HEK293 (cell line): Measurements from ENCODE around the gene PBX3.

Experiments
- CTCF ChIA-PET: fragments of 350-600 bp; formaldehyde crosslinking; extraction: SDS; loops from one replicate; lab custom pipeline; 2021; ENCODE audit warnings: antibody characterized with exemption; lab: Yijun Ruan, JAX
- POLR2A ChIA-PET: fragments of 300-600 bp; formaldehyde crosslinking; extraction: SDS; loops from one replicate; lab custom pipeline; 2020; ENCODE audit warnings: antibody characterized with exemption, inconsistent platforms; lab: Yijun Ruan, JAX
- H3K27ac ChIP-seq: fragments of 200-500 bp; sonication (Bioruptor generic); 2 replicates; pipeline ENCODE4 v1.5.1; 2014; ENCODE audit warnings: low read depth, low read length, control low read depth, inconsistent platforms; ENCODE audit errors: extremely low read depth
- H3K36me3 ChIP-seq, 2 experiments: fragments of 200-500 bp in 1 of 2; sonication (Bioruptor generic) in 1 of 2; 1 replicate in 1 of 2; 2 replicates in 1 of 2; pipeline ENCODE4 v1.5.1; 2014 to 2017; ENCODE audit warnings: inconsistent platforms in 2 of 2, low read length in 2 of 2; ENCODE audit not compliant: control insufficient read depth in 2 of 2, insufficient read depth in 1 of 2
- H3K4me1 ChIP-seq: fragments of 200-500 bp; sonication (Bioruptor generic); 2 replicates; pipeline ENCODE4 v1.5.1; 2014; ENCODE audit warnings: mild to moderate bottlenecking, low read length, inconsistent platforms; ENCODE audit not compliant: control insufficient read depth, insufficient read depth
- H3K4me3 ChIP-seq: 2 replicates; pipeline ENCODE4 v1.5.1; 2011; ENCODE audit warnings: low read depth, mild to moderate bottlenecking, control low read depth, low read length, moderate library complexity
- H3K9me3 ChIP-seq: fragments of 200-500 bp; sonication (Bioruptor generic); 2 replicates; pipeline ENCODE4 v1.5.1; 2014; ENCODE audit warnings: low read depth, low read length, inconsistent platforms; ENCODE audit not compliant: control insufficient read depth, insufficient read depth
- EGR2 ChIP-seq: fragments of 450-650 bp; formaldehyde crosslinking; IDR thresholded peaks from 2 replicates; pipeline ENCODE4 v1.5.1; 2016; ENCODE audit warnings: low read depth, missing biosample characterization, missing genetic modification characterization
- FEZF1 ChIP-seq: fragments of 450-650 bp; formaldehyde crosslinking; IDR thresholded peaks from 2 replicates; pipeline ENCODE4 v1.5.1; 2016; ENCODE audit warnings: missing biosample characterization, missing genetic modification characterization
- GLI4 ChIP-seq: fragments of 450-650 bp; formaldehyde crosslinking; IDR thresholded peaks from 2 replicates; pipeline ENCODE4 v1.5.1; 2016; ENCODE audit warnings: missing biosample characterization, missing genetic modification characterization
- GLIS2 ChIP-seq: fragments of 450-650 bp; formaldehyde crosslinking; IDR thresholded peaks from 2 replicates; pipeline ENCODE4 v1.5.1; 2016; ENCODE audit warnings: missing biosample characterization, missing genetic modification characterization
- KLF16 ChIP-seq: fragments of 450-650 bp; formaldehyde crosslinking; IDR thresholded peaks from 2 replicates; pipeline ENCODE4 v1.5.1; 2017; ENCODE audit warnings: missing biosample characterization, missing genetic modification characterization
- KLF9 ChIP-seq: fragments of 450-650 bp; formaldehyde crosslinking; IDR thresholded peaks from 2 replicates; pipeline ENCODE4 v1.5.1; 2016; ENCODE audit warnings: missing biosample characterization, missing genetic modification characterization, low read depth
- MEIS1 ChIP-seq: sonication (generic); formaldehyde crosslinking; IDR thresholded peaks from 2 replicates; pipeline ENCODE4 v1.8.1; 2022; ENCODE audit warnings: missing genetic modification reagents, mild to moderate bottlenecking, borderline replicate concordance
- ZNF114 ChIP-seq: fragments of 450-650 bp; formaldehyde crosslinking; IDR thresholded peaks from 2 replicates; pipeline ENCODE4 v1.5.0; 2017; ENCODE audit warnings: missing biosample characterization, missing genetic modification characterization
- ZNF174 ChIP-seq: fragments of 450-650 bp; formaldehyde crosslinking; IDR thresholded peaks from 2 replicates; pipeline ENCODE4 v1.5.0; 2017; ENCODE audit warnings: missing biosample characterization, mild to moderate bottlenecking, missing genetic modification characterization
- ZNF184 ChIP-seq: fragments of 450-650 bp; IDR thresholded peaks from 2 replicates; pipeline ENCODE4 v1.5.1; 2018; ENCODE audit warnings: missing biosample characterization, mild to moderate bottlenecking, missing genetic modification characterization
- ZNF211 ChIP-seq: fragments of 450-650 bp; formaldehyde crosslinking; IDR thresholded peaks from 2 replicates; pipeline ENCODE4 v1.5.1; 2016; ENCODE audit warnings: low read depth, missing biosample characterization, missing genetic modification characterization
- ZNF324 ChIP-seq: fragments of 450-650 bp; formaldehyde crosslinking; IDR thresholded peaks from 2 replicates; pipeline ENCODE4 v1.5.1; 2016; ENCODE audit warnings: missing biosample characterization, missing genetic modification characterization
- ZNF354C ChIP-seq: fragments of 450-650 bp; formaldehyde crosslinking; IDR thresholded peaks from 2 replicates; pipeline ENCODE4 v1.5.1; 2016; ENCODE audit warnings: missing biosample characterization, missing genetic modification characterization, low read depth, borderline replicate concordance
- ZNF362 ChIP-seq: fragments of 450-650 bp; formaldehyde crosslinking; IDR thresholded peaks from 2 replicates; pipeline ENCODE4 v1.5.1; 2016; ENCODE audit warnings: missing biosample characterization, missing genetic modification characterization
- ZNF513 ChIP-seq: fragments of 450-650 bp; IDR thresholded peaks from 2 replicates; pipeline ENCODE4 v1.5.1; 2018; ENCODE audit warnings: missing biosample characterization, missing genetic modification characterization
- ZNF626 ChIP-seq: fragments of 450-650 bp; sonication (Bioruptor Pico); formaldehyde crosslinking; IDR thresholded peaks from 2 replicates; pipeline ENCODE4 v1.5.1; 2018; ENCODE audit warnings: missing biosample characterization, missing genetic modification characterization, inconsistent platforms
- ZNF654 ChIP-seq: fragments of 450-650 bp; formaldehyde crosslinking; IDR thresholded peaks from 2 replicates; pipeline ENCODE4 v1.5.1; 2016; ENCODE audit warnings: low read depth, missing biosample characterization, missing genetic modification characterization
- ZNF792 ChIP-seq: fragments of 450-650 bp; formaldehyde crosslinking; IDR thresholded peaks from 2 replicates; pipeline ENCODE4 v1.5.1; 2016; ENCODE audit warnings: missing biosample characterization, missing genetic modification characterization
- TF ChIP-seq, protein P1 (sequence below): fragments of 450-650 bp; formaldehyde crosslinking; IDR thresholded peaks from 2 replicates; pipeline ENCODE4 v1.5.1; 2016; ENCODE audit warnings: missing biosample characterization, missing genetic modification characterization

The PBX3 gene

GRCh38 chr9:125767349-125767748 lies 20.2 kb downstream of the PBX3 start:
- Histone ChIP-seq H3K27ac (no peak overlapping the region), H3K4me1 (peaks cover 14% of the 10 kb centered on the region), H3K9me3 (no peaks in the 10 kb centered on the region), H3K4me3 (no peak overlapping the region), H3K36me3 (peaks cover 0 to 3% of the 10 kb centered on the region in 2 experiments; a peak in 1 of 3 replicates)
- CTCF ChIA-PET: interaction anchor here (0.6 kb wide), 1 partner anchor 96 kb away, joined by 3 read pairs; no protein-coding TSS in a partner anchor
- POLR2A ChIA-PET: no interaction called here
- TF ChIP-seq ZNF362 (no peak), KLF9 (tag by site-specific recombination) (no peak), GLIS2 (tag by site-specific recombination) (no peak), GLI4 (no peak)

DNA sequence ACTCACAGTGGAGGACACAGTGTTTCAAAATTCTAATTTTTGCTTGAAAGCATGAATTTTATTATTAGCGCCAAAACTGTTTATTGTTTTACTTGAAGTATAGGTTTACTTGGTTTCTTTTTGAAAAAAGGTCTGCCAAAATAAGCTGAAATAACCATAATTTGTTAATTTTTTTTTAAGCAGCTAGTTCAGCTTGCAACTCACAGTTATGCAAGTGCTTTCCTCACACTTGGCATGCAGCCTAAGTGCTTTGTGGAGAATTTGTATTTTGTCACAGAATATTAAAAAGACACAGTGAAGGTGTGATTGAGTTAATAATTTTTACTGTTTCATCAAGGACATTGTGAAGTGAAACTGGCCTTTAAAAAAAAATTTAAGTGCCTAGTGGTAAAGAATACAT lies 21.6 kb downstream of the PBX3 start:
- no peak for TF ChIP-seq ZNF654 (tag by site-specific recombination)
- no peak for TF ChIP-seq ZNF211 (tag by site-specific recombination)
- no peak for TF ChIP-seq ZNF324 (tag by site-specific recombination)
- TF ChIP-seq ZNF792 (tag by site-specific recombination): no peak
- no peak for TF ChIP-seq ZNF626
- no peak for TF ChIP-seq ZNF114 (tag by site-specific recombination)
- ChIA-PET POLR2A (no interaction called here), CTCF (no interaction called here)
- no peak overlapping the region for H3K27ac ChIP-seq
- H3K36me3 ChIP-seq: peaks cover 0 to 3% of the 10 kb centered on the region in 2 experiments; a peak in 1 of 3 replicates
- no peak overlapping the region for H3K4me3 ChIP-seq
- peaks cover 7% of the 10 kb centered on the region for H3K4me1 ChIP-seq
- no peaks in the 10 kb centered on the region for H3K9me3 ChIP-seq

GRCh38 chr9:125771037-125771436 lies 23.9 kb downstream of the PBX3 start:
- H3K9me3 ChIP-seq: no peaks in the 10 kb centered on the region
- no peak overlapping the region for H3K4me3 ChIP-seq
- no peak overlapping the region for H3K27ac ChIP-seq
- CTCF ChIA-PET: interaction anchor here (1.4 kb wide), 1 partner anchor 363 kb away, joined by 6 read pairs; no protein-coding TSS in a partner anchor
- POLR2A ChIA-PET: no interaction called here
- TF ChIP-seq EGR2 (tag by site-specific recombination): no peak
- TF ChIP-seq ZNF184: no peak
- TF ChIP-seq, protein P1, sequence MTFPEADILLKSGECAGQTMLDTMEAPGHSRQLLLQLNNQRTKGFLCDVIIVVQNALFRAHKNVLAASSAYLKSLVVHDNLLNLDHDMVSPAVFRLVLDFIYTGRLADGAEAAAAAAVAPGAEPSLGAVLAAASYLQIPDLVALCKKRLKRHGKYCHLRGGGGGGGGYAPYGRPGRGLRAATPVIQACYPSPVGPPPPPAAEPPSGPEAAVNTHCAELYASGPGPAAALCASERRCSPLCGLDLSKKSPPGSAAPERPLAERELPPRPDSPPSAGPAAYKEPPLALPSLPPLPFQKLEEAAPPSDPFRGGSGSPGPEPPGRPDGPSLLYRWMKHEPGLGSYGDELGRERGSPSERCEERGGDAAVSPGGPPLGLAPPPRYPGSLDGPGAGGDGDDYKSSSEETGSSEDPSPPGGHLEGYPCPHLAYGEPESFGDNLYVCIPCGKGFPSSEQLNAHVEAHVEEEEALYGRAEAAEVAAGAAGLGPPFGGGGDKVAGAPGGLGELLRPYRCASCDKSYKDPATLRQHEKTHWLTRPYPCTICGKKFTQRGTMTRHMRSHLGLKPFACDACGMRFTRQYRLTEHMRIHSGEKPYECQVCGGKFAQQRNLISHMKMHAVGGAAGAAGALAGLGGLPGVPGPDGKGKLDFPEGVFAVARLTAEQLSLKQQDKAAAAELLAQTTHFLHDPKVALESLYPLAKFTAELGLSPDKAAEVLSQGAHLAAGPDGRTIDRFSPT (tag by site-specific recombination): no peak
- TF ChIP-seq KLF16 (tag by site-specific recombination): no peak
- no peak for TF ChIP-seq MEIS1 (CRISPR knock-in tag)
- TF ChIP-seq ZNF354C (tag by site-specific recombination): no peak
- no peak for TF ChIP-seq ZNF174
- TF ChIP-seq FEZF1 (tag by site-specific recombination): peak; percentile 22; the same call in 1 of the 2 replicates
- no peak for TF ChIP-seq ZNF513
- TF ChIP-seq, all 188 proteins: peak for 1
- H3K36me3 ChIP-seq: no peaks in the 10 kb centered on the region
- no peaks in the 10 kb centered on the region; the same call in 1 of the 2 replicates for H3K4me1 ChIP-seq
